ENCODE measurements around the gene LZIC. TPM values are rescaled to one million over a fixed set of nuclear protein-coding genes. Genes with fewer than 3 reads are reported as not detected.

Gene LZIC
- total RNA-seq, 2 donors from 2014 or later: 40.6 to 47.2 TPM

GRCh38 chr1:9881838-9882249 lies 61.3 kb downstream of the LZIC start:
- Histone ChIP-seq H3K27me3 (no peaks in the 10 kb centered on the region), H3K4me1 (no peaks in the 10 kb centered on the region), H3K9ac (ENCODE audit: low read depth in 2 of 2, low read length in 2 of 2) (no peak overlapping the region), H3K36me3 (no peaks in the 10 kb centered on the region), H3K9me3 (no peaks in the 10 kb centered on the region), H3K4me3 (no peak overlapping the region), H3K27ac (no peak overlapping the region)
- no peak for TF ChIP-seq CTCF (IDR thresholded peaks at IDR 0.05)
- intact Hi-C loops (cut with DNase I): no loop called here
- DNase-seq: no peak

Small RNA genes lying within 50 kb of the gene (microRNA-seq; reads per million reads assigned to microRNA genes)
- gene MIR5697: 2.2 reads per million

Other genes starting within 250 kb of the LZIC start
- gene CLSTN1, start 119.4 kb downstream of the LZIC start, total RNA-seq: 100 to 1,000 TPM; 215 to 226 TPM
- 10 to 100 TPM; 28.1 to 30.1 TPM for gene CTNNBIP1, start 33.1 kb downstream of the LZIC start, total RNA-seq
- gene NMNAT1, start 84 bp upstream of the LZIC start, total RNA-seq: 10 to 100 TPM; 18.8 to 25.4 TPM
- 1 to 10 TPM in 1 of 2 donors, under 1 TPM in 1; 0.56 to 1.6 TPM for gene RBP7, start 53.8 kb upstream of the LZIC start, total RNA-seq
- 10 to 100 TPM; 34.6 to 40.9 TPM for gene UBE4B, start 89.6 kb upstream of the LZIC start, total RNA-seq